IMR-90 (cell line): Measurements from ENCODE around the gene ZBTB25. TPM values are rescaled to one million over a fixed set of nuclear protein-coding genes. Genes with fewer than 3 reads are reported as not detected.

Source experiments
- ATAC-seq: fragments of 200-7000 bp; cut with Tn5 transposase; 2 replicates; pipeline ENCODE4 v1.9.1; 2020; ENCODE audit warnings: low read depth, mild to moderate bottlenecking, moderate library complexity
- BruUV-seq: library from RNA; stranded (reverse); fragments of 400-500 nt; replicated peaks from 2 replicates; lab custom pipeline; 2021; lab: Mats Ljungman, UMichigan
- CTCF ChIA-PET: fragments of 300-600 bp; formaldehyde crosslinking; extraction: SDS; loops from one replicate; lab custom pipeline; 2021; ENCODE audit warnings: antibody characterized with exemption; lab: Yijun Ruan, JAX
- POLR2A ChIA-PET: fragments of 300-600 bp; sonication (Branson Sonifier 250); formaldehyde crosslinking; loops from one replicate; lab custom pipeline; 2022; ENCODE audit warnings: antibody characterized with exemption; ENCODE audit not compliant: unreplicated experiment; lab: Charles Lee
- DNase-seq: peaks from one replicate; pipeline ENCODE4 v3.0.0; 2013
- H2AFZ ChIP-seq: replicated peaks from 2 replicates; pipeline ENCODE3; 2013; ENCODE audit warnings: low read length, mild to moderate bottlenecking; ENCODE audit not compliant: poor library complexity
- H2AK5ac ChIP-seq: 2 replicates; pipeline ENCODE4 v1.6.1; 2013; ENCODE audit warnings: low read depth, low read length, inconsistent platforms
- H2AK9ac ChIP-seq: replicated peaks from 2 replicates; pipeline ENCODE3; 2013; ENCODE audit warnings: mild to moderate bottlenecking, low read depth, low read length, moderate library complexity; ENCODE audit not compliant: poor library complexity
- H2BK120ac ChIP-seq: 2 replicates; pipeline ENCODE4 v1.6.1; 2013; ENCODE audit warnings: low read depth, low read length, inconsistent platforms
- H2BK15ac ChIP-seq: 3 replicates; pipeline ENCODE4 v1.6.1; 2013; ENCODE audit warnings: low read depth, low read length, inconsistent platforms
- H2BK20ac ChIP-seq: 2 replicates; pipeline ENCODE4 v1.6.1; 2013; ENCODE audit warnings: low read depth, mild to moderate bottlenecking, inconsistent platforms, low read length, moderate library complexity
- H2BK5ac ChIP-seq: 2 replicates; pipeline ENCODE4 v1.6.1; 2013; ENCODE audit warnings: mild to moderate bottlenecking, low read depth, low read length, inconsistent platforms; ENCODE audit not compliant: poor library complexity, severe bottlenecking
- H3K14ac ChIP-seq: replicated peaks from 2 replicates; pipeline ENCODE4 v1.6.1; 2013; ENCODE audit warnings: low read depth, low read length, inconsistent platforms
- H3K18ac ChIP-seq: 2 replicates; pipeline ENCODE4 v1.6.1; 2013; ENCODE audit warnings: low read depth, low read length, control low read depth
- H3K23ac ChIP-seq: 2 replicates; pipeline ENCODE4 v1.6.1; 2013; ENCODE audit warnings: low read depth, low read length, inconsistent platforms
- H3K27ac ChIP-seq: 2 replicates; pipeline ENCODE4 v1.5.1; 2013; ENCODE audit warnings: mild to moderate bottlenecking, control low read depth, low read length; ENCODE audit not compliant: insufficient read depth
- H3K27me3 ChIP-seq: 2 replicates; pipeline ENCODE4 v1.6.1; 2013; ENCODE audit warnings: low read length; ENCODE audit not compliant: control insufficient read depth, insufficient read depth
- H3K36me3 ChIP-seq: 2 replicates; pipeline ENCODE4 v1.6.1; 2013; ENCODE audit warnings: low read length, mixed read lengths; ENCODE audit not compliant: control insufficient read depth, insufficient read depth
- H3K4ac ChIP-seq: 2 replicates; pipeline ENCODE4 v1.6.1; 2013; ENCODE audit warnings: low read depth, low read length, inconsistent platforms
- H3K4me1 ChIP-seq: 2 replicates; pipeline ENCODE4 v1.6.1; 2013; ENCODE audit warnings: low read length, mixed read lengths; ENCODE audit not compliant: control insufficient read depth, insufficient read depth
- H3K4me2 ChIP-seq: 2 replicates; pipeline ENCODE4 v1.6.1; 2013; ENCODE audit warnings: low read depth, mild to moderate bottlenecking, control low read depth, low read length, moderate library complexity
- H3K4me3 ChIP-seq: 2 replicates; pipeline ENCODE4 v1.5.1; 2013; ENCODE audit warnings: low read depth, mild to moderate bottlenecking, control low read depth, low read length, moderate library complexity; ENCODE audit not compliant: insufficient read depth
- H3K56ac ChIP-seq: 2 replicates; pipeline ENCODE4 v1.6.1; 2013; ENCODE audit warnings: low read length, inconsistent platforms; ENCODE audit not compliant: insufficient read depth; ENCODE audit errors: extremely low read depth
- H3K79me1 ChIP-seq, 2 experiments: 2 replicates each; pipeline ENCODE4 v1.6.1; 2013; ENCODE audit warnings: low read length in 2 of 2, inconsistent platforms in 1 of 2, low read depth in 1 of 2
- H3K9ac ChIP-seq: 2 replicates; pipeline ENCODE4 v1.6.1; 2013; ENCODE audit warnings: low read depth, low read length, control low read depth
- H3K9me1 ChIP-seq: 2 replicates; pipeline ENCODE4 v1.6.1; 2013; ENCODE audit warnings: low read length, inconsistent platforms; ENCODE audit not compliant: insufficient read depth
- H3K9me3 ChIP-seq: 2 replicates; pipeline ENCODE4 v1.6.1; 2013; ENCODE audit warnings: low read length; ENCODE audit not compliant: control insufficient read depth, insufficient read depth
- H4K20me1 ChIP-seq: 2 replicates; pipeline ENCODE4 v1.6.1; 2013; ENCODE audit warnings: low read length, inconsistent platforms; ENCODE audit not compliant: insufficient read depth
- H4K5ac ChIP-seq: 2 replicates; pipeline ENCODE4 v1.6.1; 2013; ENCODE audit warnings: mild to moderate bottlenecking, low read depth, low read length, control low read depth
- H4K8ac ChIP-seq, 2 experiments: 2 replicates each; pipeline ENCODE4 v1.6.1; 2013; ENCODE audit warnings: low read depth in 2 of 2, low read length in 2 of 2, control low read depth in 1 of 2, inconsistent platforms in 1 of 2
- H4K91ac ChIP-seq: 2 replicates; pipeline ENCODE4 v1.6.1; 2013; ENCODE audit warnings: low read depth, low read length, inconsistent platforms; ENCODE audit not compliant: insufficient read depth
- CEBPB ChIP-seq: IDR thresholded peaks from 2 replicates; pipeline ENCODE4 v1.6.1; 2012; ENCODE audit warnings: low read depth, low read length, improper control_type of control experiment
- MXI1 ChIP-seq: IDR thresholded peaks from 2 replicates; pipeline ENCODE4 v1.6.1; 2012; ENCODE audit warnings: low read depth, mild to moderate bottlenecking, low read length, moderate library complexity, borderline replicate concordance
- POLR2A ChIP-seq: IDR thresholded peaks from 2 replicates; pipeline ENCODE4 v1.6.1; 2012; ENCODE audit warnings: mild to moderate bottlenecking, low read depth, low read length
- RAD21 ChIP-seq: IDR thresholded peaks from 2 replicates; pipeline ENCODE4 v1.6.1; 2012; ENCODE audit warnings: low read length, improper control_type of control experiment
- RFX5 ChIP-seq: IDR thresholded peaks from 2 replicates; pipeline ENCODE4 v1.8.0; 2012; ENCODE audit warnings: low read depth, mild to moderate bottlenecking, low read length, moderate library complexity
- WGBS, 2 experiments: methylation state at CpG; one replicate each; pipeline versions ENCODE4 v1.1.5 to v1.1.7; 2013; ENCODE audit warnings: missing lambda C conversion rate in 2 of 2; ENCODE audit not compliant: insufficient read length in 1 of 2; ENCODE audit errors: extremely low coverage in 2 of 2; 5-methylcytosine and 5-hydroxymethylcytosine counted together
- dilution Hi-C: fragments of 300-500 bp; cut with HindIII; formaldehyde crosslinking; loops from one replicate; pipeline ENCODE4 v1.14.3; 2018; ENCODE audit warnings: low sequenced_read_pairs; ENCODE audit not compliant: unreplicated experiment
- in situ Hi-C: fragments of 300-500 bp; cut with MboI; formaldehyde crosslinking; loops from 3 replicates; pipeline ENCODE4 v1.14.3; 2019; ENCODE audit warnings: low sequenced_read_pairs, inconsistent platforms, mixed read lengths
- intact Hi-C: fragments of 100-400 bp; cut with micrococcal nuclease; formaldehyde crosslinking; loops from 2 replicates; pipeline ENCODE4 v1.10.0; 2022
- polyA plus RNA-seq, 3 experiments: library from polyadenylated mRNA; depleted of rRNA; stranded (reverse); fragments of >200 nt; gene quantifications; 2 replicates each; pipeline ENCODE4 v1.2.3, GENCODE V29; 2012; ENCODE audit warnings: low replicate concordance in 1 of 3
- total RNA-seq: library from RNA; depleted of rRNA; stranded (reverse); fragments of >200 nt; gene quantifications from 2 replicates; pipeline ENCODE4 v1.2.3, GENCODE V29; 2012

ZBTB25 gene
- total and polyA plus RNA-seq, 2 of the 4 experiments (the other 2 are of a cell fraction): 4.4 to 6.6 TPM

DNA sequence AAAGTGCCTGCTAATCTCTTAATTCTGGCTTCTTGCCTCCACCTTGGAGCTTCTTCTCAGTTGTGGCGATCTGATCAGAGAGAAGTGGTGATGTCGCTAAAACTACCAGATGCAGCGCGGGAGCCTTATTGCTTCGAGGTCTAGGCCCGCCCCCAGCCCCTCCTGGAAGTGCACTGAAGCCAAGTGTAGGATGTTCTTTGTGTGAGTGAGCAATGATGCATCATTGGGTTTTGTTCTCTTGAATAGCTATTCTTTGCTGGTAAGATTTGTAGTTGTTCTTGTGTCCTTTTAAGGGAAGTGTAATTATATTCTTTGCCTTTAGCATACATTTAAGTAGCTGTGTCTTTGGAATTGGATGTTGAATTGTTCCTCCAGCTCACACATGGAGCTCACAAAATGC lies 79.7 kb downstream of the ZBTB25 start:
- Histone ChIP-seq H3K23ac (no peak overlapping the region), H3K79me1 (peaks cover 0 to 6% of the 10 kb centered on the region in 2 experiments; a peak in 1 of 4 replicates), H2BK15ac (no peak overlapping the region), H3K36me3 (peaks cover 20% of the 10 kb centered on the region), H4K8ac (no peak overlapping the region), H2BK20ac (no peak overlapping the region), H4K91ac (no peak overlapping the region), H3K9ac (no peak overlapping the region), H3K14ac (no peak overlapping the region), H4K20me1 (no peaks in the 10 kb centered on the region), H3K9me1 (peaks cover 11% of the 10 kb centered on the region), H2AK5ac (no peak overlapping the region), H3K4me1 (peaks cover 2% of the 10 kb centered on the region), H2BK120ac (no peak overlapping the region), H2AK9ac (no peak overlapping the region), H3K9me3 (no peaks in the 10 kb centered on the region), H2AFZ (no peak overlapping the region), H3K4me3 (no peak overlapping the region), H3K18ac (no peak overlapping the region), H3K56ac (no peak overlapping the region), H3K4me2 (no peak overlapping the region), H2BK5ac (no peak overlapping the region), H3K27ac (no peak overlapping the region), H3K4ac (no peak overlapping the region), H4K5ac (no peak overlapping the region), H3K27me3 (no peaks in the 10 kb centered on the region)
- TF ChIP-seq CEBPB (no peak), RAD21 (no peak), RFX5 (no peak), MXI1 (no peak), POLR2A (no peak)
- POLR2A ChIA-PET: no interaction called here
- in situ Hi-C loops: no loop called here
- WGBS, 2 experiments: no CpG with 5 or more reads among the region's 6 CpGs
- CTCF ChIA-PET: no interaction called here
- no TSS peak for BruUV-seq
- intact Hi-C loops: no loop called here
- DNase-seq (peak; percentile 61), ATAC-seq (no peak)
- dilution Hi-C loops: no loop called here
